H9 (cell line): ENCODE measurements around the gene SNN. TPM values are rescaled to one million over a fixed set of nuclear protein-coding genes. Genes with fewer than 3 reads are reported as not detected.
A peak's percentile ranks its signal among the peaks of the same experiment; 100 is the strongest.

Experiments
- DNase-seq: peaks from one replicate; pipeline ENCODE4 v3.0.0-alpha.2; 2017
- H2AFZ ChIP-seq: one replicate; pipeline ENCODE4 v1.6.1; 2013; ENCODE audit warnings: mild to moderate bottlenecking, low read length, control low read depth, moderate library complexity
- H2AK5ac ChIP-seq: 2 replicates; pipeline ENCODE4 v1.6.1; 2013; ENCODE audit warnings: low read length, control low read depth, mixed read lengths; ENCODE audit not compliant: insufficient read length
- H2BK120ac ChIP-seq: one replicate; pipeline ENCODE4 v1.6.1; 2013; ENCODE audit warnings: low read depth, mild to moderate bottlenecking, low read length, control low read depth, inconsistent platforms; ENCODE audit not compliant: poor library complexity, severe bottlenecking
- H2BK12ac ChIP-seq: 2 replicates; pipeline ENCODE4 v1.6.1; 2013; ENCODE audit warnings: low read length, control low read depth, mixed read lengths, low read depth; ENCODE audit not compliant: insufficient read length
- H2BK15ac ChIP-seq: 2 replicates; pipeline ENCODE4 v1.6.1; 2013; ENCODE audit warnings: low read depth, low read length, control low read depth
- H2BK20ac ChIP-seq: one replicate; pipeline ENCODE4 v1.6.1; 2013; ENCODE audit warnings: low read depth, mild to moderate bottlenecking, low read length, control low read depth, inconsistent platforms; ENCODE audit not compliant: poor library complexity, severe bottlenecking
- H2BK5ac ChIP-seq: 2 replicates; pipeline ENCODE4 v1.6.1; 2013; ENCODE audit warnings: low read length, control low read depth, mixed read lengths; ENCODE audit not compliant: insufficient read length
- H3K14ac ChIP-seq: 2 replicates; pipeline ENCODE4 v1.6.1; 2013; ENCODE audit warnings: low read length, control low read depth; ENCODE audit not compliant: insufficient read depth
- H3K18ac ChIP-seq: 2 replicates; pipeline ENCODE4 v1.6.1; 2013; ENCODE audit warnings: low read depth, mild to moderate bottlenecking, mixed read lengths, low read length, control low read depth; ENCODE audit not compliant: insufficient read length
- H3K23ac ChIP-seq: 2 replicates; pipeline ENCODE4 v1.6.1; 2013; ENCODE audit warnings: low read length, control low read depth, mixed read lengths, low read depth; ENCODE audit not compliant: insufficient read length
- H3K23me2 ChIP-seq: 2 replicates; pipeline ENCODE4 v1.6.1; 2013; ENCODE audit warnings: low read depth, mild to moderate bottlenecking, mixed read lengths, low read length, control low read depth; ENCODE audit not compliant: insufficient read length, poor library complexity, severe bottlenecking
- H3K27ac ChIP-seq: 2 replicates; pipeline ENCODE4 v1.5.1; 2013; ENCODE audit warnings: low read length, control low read depth, mixed read lengths, low read depth; ENCODE audit not compliant: insufficient read length
- H3K27me3 ChIP-seq: 2 replicates; pipeline ENCODE4 v1.6.1; 2013; ENCODE audit warnings: low read length, control low read depth, inconsistent platforms; ENCODE audit not compliant: insufficient read depth
- H3K4ac ChIP-seq: 2 replicates; pipeline ENCODE4 v1.6.1; 2013; ENCODE audit warnings: low read depth, mild to moderate bottlenecking, control low read depth, inconsistent platforms, low read length, moderate library complexity
- H3K4me1 ChIP-seq: 2 replicates; pipeline ENCODE4 v1.6.1; 2013; ENCODE audit warnings: low read length, control low read depth, inconsistent platforms; ENCODE audit not compliant: insufficient read depth
- H3K4me2 ChIP-seq: 2 replicates; pipeline ENCODE4 v1.6.1; 2013; ENCODE audit warnings: low read length, control low read depth, mixed read lengths; ENCODE audit not compliant: insufficient read length, insufficient read depth
- H3K56ac ChIP-seq: 2 replicates; pipeline ENCODE4 v1.6.1; 2013; ENCODE audit warnings: low read depth, mild to moderate bottlenecking, mixed read lengths, low read length, control low read depth; ENCODE audit not compliant: insufficient read length
- H3K79me1 ChIP-seq: 2 replicates; pipeline ENCODE4 v1.6.1; 2013; ENCODE audit warnings: low read depth, mild to moderate bottlenecking, moderate library complexity, low read length, control low read depth, inconsistent platforms; ENCODE audit not compliant: insufficient read depth, poor library complexity, severe bottlenecking
- H3K79me2 ChIP-seq: 2 replicates; pipeline ENCODE4 v1.6.1; 2013; ENCODE audit warnings: low read length, control low read depth, inconsistent platforms; ENCODE audit not compliant: insufficient read depth
- H3K9ac ChIP-seq: 2 replicates; pipeline ENCODE4 v1.6.1; 2013; ENCODE audit warnings: low read length, control low read depth, mixed read lengths; ENCODE audit not compliant: insufficient read length; ENCODE audit errors: extremely low read depth
- H3K9me3 ChIP-seq: one replicate; pipeline ENCODE4 v1.6.1; 2013; ENCODE audit warnings: low read depth, low read length, inconsistent platforms; ENCODE audit not compliant: control insufficient read depth
- H3T11ph ChIP-seq: one replicate; pipeline ENCODE4 v1.6.1; 2013; ENCODE audit warnings: mild to moderate bottlenecking, low read length, control low read depth, inconsistent platforms
- H4K20me1 ChIP-seq: one replicate; pipeline ENCODE4 v1.6.1; 2013; ENCODE audit not compliant: control insufficient read depth, insufficient read length, insufficient read depth
- H4K5ac ChIP-seq: 2 replicates; pipeline ENCODE4 v1.6.1; 2013; ENCODE audit warnings: low read depth, mild to moderate bottlenecking, mixed read lengths, low read length, control low read depth; ENCODE audit not compliant: insufficient read length
- H4K8ac ChIP-seq: replicated peaks from 2 replicates; pipeline ENCODE4 v1.6.1; 2013; ENCODE audit warnings: low read length, control low read depth, mixed read lengths, low read depth; ENCODE audit not compliant: insufficient read length
- H4K91ac ChIP-seq: 2 replicates; pipeline ENCODE4 v1.6.1; 2013; ENCODE audit warnings: low read depth, mild to moderate bottlenecking, moderate library complexity, mixed read lengths, low read length, control low read depth; ENCODE audit not compliant: insufficient read length
- H3K27ac Mint-ChIP-seq, 3 experiments: 2 replicates in 2 of 3; 3 replicates in 1 of 3; pipeline ENCODE4 v1.8.0; 2020 to 2021; ENCODE audit warnings: mixed read lengths in 3 of 3, mild to moderate bottlenecking in 1 of 3, moderate library complexity in 1 of 3
- H3K27me3 Mint-ChIP-seq: 2 replicates; pipeline ENCODE4 v1.8.0; 2021; ENCODE audit warnings: low read depth, mild to moderate bottlenecking, moderate library complexity, mixed read lengths
- H3K36me3 Mint-ChIP-seq, 3 experiments: 2 replicates in 2 of 3; 3 replicates in 1 of 3; pipeline ENCODE4 v1.8.0; 2020 to 2021; ENCODE audit warnings: low read depth in 3 of 3, mixed read lengths in 3 of 3; ENCODE audit not compliant: insufficient read depth in 1 of 3
- H3K4me1 Mint-ChIP-seq, 2 experiments: 2 replicates each; pipeline ENCODE4 v1.8.0; 2020; ENCODE audit warnings: mixed read lengths in 2 of 2
- H3K4me3 Mint-ChIP-seq, 2 experiments: 2 replicates in 1 of 2; 3 replicates in 1 of 2; pipeline ENCODE4 v1.8.0; 2020 to 2021; ENCODE audit warnings: mild to moderate bottlenecking in 2 of 2, mixed read lengths in 2 of 2, moderate library complexity in 1 of 2
- H3K9me3 Mint-ChIP-seq, 2 experiments: 2 replicates in 1 of 2; 3 replicates in 1 of 2; pipeline ENCODE4 v1.8.0; 2020; ENCODE audit warnings: mild to moderate bottlenecking in 2 of 2, mixed read lengths in 2 of 2, moderate library complexity in 1 of 2
- WGBS: extraction: QIAGEN DNeasy Blood & Tissue Kit; methylation state at CpG from one replicate; pipeline ENCODE4 v1.1.7; 2013; ENCODE audit warnings: missing lambda C conversion rate, low lambda C conversion rate, mixed read lengths; ENCODE audit not compliant: insufficient read length; ENCODE audit errors: extremely low coverage; 5-methylcytosine and 5-hydroxymethylcytosine counted together
- total RNA-seq: library from RNA; stranded (reverse); gene quantifications from 2 replicates; pipeline ENCODE4 v1.2.1, GENCODE V29; 2021
- TF ChIP-seq, protein P1 (sequence below): fragments of 200-600 bp; sonication (generic); conservative IDR thresholded peaks from 3 replicates; pipeline ENCODE4 v1.8.0; 2021; ENCODE audit warnings: antibody characterized with exemption, mild to moderate bottlenecking

SNN gene
- total RNA-seq, 1 experiment from 2014 or later, result 44.2 TPM

DNA sequence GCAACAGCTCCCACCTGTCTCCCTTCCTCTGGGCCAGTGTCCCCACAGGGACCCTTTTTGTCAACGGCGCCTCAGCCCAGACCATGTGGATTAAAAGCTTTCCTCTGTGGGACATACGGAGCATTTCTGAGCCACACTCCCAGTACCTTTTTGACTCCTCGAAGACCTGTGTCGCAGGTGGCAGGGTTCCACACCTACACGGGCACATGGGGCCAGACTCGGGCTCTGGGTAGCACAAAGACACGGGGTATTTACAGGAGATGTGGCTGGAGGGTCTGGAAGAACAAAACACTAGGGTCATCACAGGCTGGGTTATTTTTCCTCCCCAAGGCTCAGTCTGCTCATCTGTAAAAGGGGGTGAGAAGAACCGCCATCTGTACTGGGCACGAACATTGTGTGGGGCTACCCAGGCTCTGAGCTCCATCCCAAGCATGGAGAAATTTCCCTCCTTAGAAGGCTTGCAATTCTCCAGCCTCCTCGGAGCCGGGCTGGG is 32.5 kb upstream of the SNN start:
- no peaks in the 10 kb centered on the region for H3K79me1 ChIP-seq
- peak overlapping the region; percentile 31 for H2BK5ac ChIP-seq
- peak overlapping the region; percentile 91; the same call in 1 of the 2 replicates for H3K14ac ChIP-seq
- H4K20me1 ChIP-seq, result no peaks in the 10 kb centered on the region
- H3K27me3 ChIP-seq, result no peaks in the 10 kb centered on the region
- H3K9ac ChIP-seq, result peak overlapping the region; percentile 51
- no peaks in the 10 kb centered on the region for H3K79me2 ChIP-seq
- H2BK12ac ChIP-seq, result no peak overlapping the region
- H3K4me1 Mint-ChIP-seq, result peaks cover 28 to 44% of the 10 kb centered on the region in 2 experiments
- H2BK15ac ChIP-seq, result no peak overlapping the region
- H4K5ac ChIP-seq, result peak overlapping the region; percentile 8
- peaks cover 3% of the 10 kb centered on the region for H3K23me2 ChIP-seq
- no peak for DNase-seq
- no peak overlapping the region for H2AK5ac ChIP-seq
- H3K56ac ChIP-seq, result no peak overlapping the region
- peak overlapping the region; percentile 39 for H3T11ph ChIP-seq
- H2AFZ ChIP-seq, result no peak overlapping the region
- H3K9me3 Mint-ChIP-seq, result no peaks in the 10 kb centered on the region; a peak in 1 of 5 replicates
- H4K91ac ChIP-seq, result peak overlapping the region; percentile 4
- no peak overlapping the region for H2BK120ac ChIP-seq
- H4K8ac ChIP-seq, result no peak overlapping the region
- TF ChIP-seq, protein P1, sequence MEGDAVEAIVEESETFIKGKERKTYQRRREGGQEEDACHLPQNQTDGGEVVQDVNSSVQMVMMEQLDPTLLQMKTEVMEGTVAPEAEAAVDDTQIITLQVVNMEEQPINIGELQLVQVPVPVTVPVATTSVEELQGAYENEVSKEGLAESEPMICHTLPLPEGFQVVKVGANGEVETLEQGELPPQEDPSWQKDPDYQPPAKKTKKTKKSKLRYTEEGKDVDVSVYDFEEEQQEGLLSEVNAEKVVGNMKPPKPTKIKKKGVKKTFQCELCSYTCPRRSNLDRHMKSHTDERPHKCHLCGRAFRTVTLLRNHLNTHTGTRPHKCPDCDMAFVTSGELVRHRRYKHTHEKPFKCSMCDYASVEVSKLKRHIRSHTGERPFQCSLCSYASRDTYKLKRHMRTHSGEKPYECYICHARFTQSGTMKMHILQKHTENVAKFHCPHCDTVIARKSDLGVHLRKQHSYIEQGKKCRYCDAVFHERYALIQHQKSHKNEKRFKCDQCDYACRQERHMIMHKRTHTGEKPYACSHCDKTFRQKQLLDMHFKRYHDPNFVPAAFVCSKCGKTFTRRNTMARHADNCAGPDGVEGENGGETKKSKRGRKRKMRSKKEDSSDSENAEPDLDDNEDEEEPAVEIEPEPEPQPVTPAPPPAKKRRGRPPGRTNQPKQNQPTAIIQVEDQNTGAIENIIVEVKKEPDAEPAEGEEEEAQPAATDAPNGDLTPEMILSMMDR, result no peak
- peak overlapping the region; percentile 58 for H3K4me2 ChIP-seq
- no peak overlapping the region for H3K23ac ChIP-seq
- peak overlapping the region; percentile 57 to 69 for H3K4me3 Mint-ChIP-seq
- H3K4me1 ChIP-seq, result peaks cover 8% of the 10 kb centered on the region; the same call in 1 of the 2 replicates
- no peaks in the 10 kb centered on the region for H3K9me3 ChIP-seq
- H3K27ac ChIP-seq, result peak overlapping the region; percentile 87
- H3K27ac Mint-ChIP-seq, result peak overlapping the region; percentile 71 to 99 (median 98); a peak in 5 of 7 replicates
- H3K4ac ChIP-seq, result peak overlapping the region; percentile 35; the same call in 1 of the 2 replicates
- H3K27me3 Mint-ChIP-seq, result peaks cover 6% of the 10 kb centered on the region
- H3K36me3 Mint-ChIP-seq, result no peaks in the 10 kb centered on the region
- no CpG with 5 or more reads among the region's 12 CpGs for WGBS
- no peak overlapping the region for H2BK20ac ChIP-seq
- H3K18ac ChIP-seq, result peak overlapping the region; percentile 74
